Osteoblast (primary cell): ENCODE results near the gene NCK2. TPM values are rescaled to one million over a fixed set of nuclear protein-coding genes. Genes with fewer than 3 reads are reported as not detected.

Source experiments
- DNase-seq: peaks from one replicate; pipeline ENCODE4 v3.0.0; 2011; ENCODE audit warnings: low spot score, mixed read lengths; ENCODE audit not compliant: insufficient read length; ENCODE audit errors: missing footprints
- H2AFZ ChIP-seq: 2 replicates; pipeline ENCODE4 v1.6.0; 2011; ENCODE audit warnings: mild to moderate bottlenecking, low read length
- H3K27ac ChIP-seq: 2 replicates; pipeline ENCODE4 v1.5.1; 2011; ENCODE audit warnings: mild to moderate bottlenecking, low read depth, low read length, moderate library complexity
- H3K27me3 ChIP-seq: 2 replicates; pipeline ENCODE4 v1.6.0; 2012; ENCODE audit warnings: mild to moderate bottlenecking, control low read depth, inconsistent platforms, low read length, moderate library complexity; ENCODE audit not compliant: insufficient read depth
- H3K36me3 ChIP-seq: 2 replicates; pipeline ENCODE4 v1.5.1; 2011; ENCODE audit warnings: mild to moderate bottlenecking, low read length, control low read depth, moderate library complexity; ENCODE audit not compliant: insufficient read depth
- H3K4me1 ChIP-seq: 2 replicates; pipeline ENCODE4 v1.5.1; 2011; ENCODE audit warnings: mild to moderate bottlenecking, low read length, control low read depth, moderate library complexity; ENCODE audit not compliant: insufficient read depth
- H3K4me2 ChIP-seq: 2 replicates; pipeline ENCODE4 v1.6.0; 2011; ENCODE audit warnings: mild to moderate bottlenecking, low read length; ENCODE audit not compliant: insufficient read depth
- H3K4me3 ChIP-seq: fragments of 200-600 bp; sonication (generic); 3 replicates; pipeline ENCODE4 v1.5.1; 2012; ENCODE audit warnings: mild to moderate bottlenecking, low read length, inconsistent platforms; ENCODE audit not compliant: insufficient read depth
- H3K79me2 ChIP-seq: 2 replicates; pipeline ENCODE4 v1.6.0; 2012; ENCODE audit warnings: mild to moderate bottlenecking, low read length, control low read depth, inconsistent platforms; ENCODE audit not compliant: insufficient read depth
- H3K9me3 ChIP-seq: 2 replicates; pipeline ENCODE4 v1.5.1; 2011; ENCODE audit warnings: low read depth, low read length, control low read depth
- H4K20me1 ChIP-seq: 2 replicates; pipeline ENCODE4 v1.6.0; 2012; ENCODE audit warnings: mild to moderate bottlenecking, low read length, control low read depth; ENCODE audit not compliant: insufficient read depth
- total RNA-seq: library from RNA; depleted of rRNA; stranded (reverse); fragments of >200 nt; gene quantifications from 2 replicates; pipeline ENCODE4 v1.2.3, GENCODE V29; 2012
- TF ChIP-seq, protein P1 (sequence below): IDR thresholded peaks from 2 replicates; pipeline ENCODE4 v1.5.1; 2011; ENCODE audit warnings: mild to moderate bottlenecking, low read depth, low read length, moderate library complexity; ENCODE audit errors: extremely low read depth

NCK2 gene
- total RNA-seq, 1 donor, result 28.6 TPM

DNA sequence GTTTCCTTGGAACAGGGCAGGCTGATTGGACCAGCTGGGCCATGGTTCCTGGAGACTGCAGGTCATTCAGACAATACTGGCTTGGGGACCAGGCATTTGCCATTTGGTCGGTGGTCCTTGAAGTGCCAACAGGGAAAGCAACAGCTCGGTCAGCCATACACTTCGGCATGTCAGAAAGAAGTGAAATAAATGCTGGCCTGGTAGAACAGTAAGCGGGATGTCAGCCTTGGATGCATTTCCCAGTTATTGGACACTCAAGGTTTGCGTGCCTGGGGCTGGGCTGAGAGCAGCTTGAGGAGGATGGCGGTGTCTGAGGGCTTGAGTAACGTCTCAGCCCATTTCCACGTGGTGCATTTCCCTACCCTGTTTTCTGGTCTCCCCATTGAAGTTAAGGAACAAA, 75.4 kb downstream of the NCK2 start:
- Histone ChIP-seq H3K4me3 (no peak overlapping the region), H3K4me2 (no peak overlapping the region), H3K79me2 (peaks cover 15% of the 10 kb centered on the region)

DNA sequence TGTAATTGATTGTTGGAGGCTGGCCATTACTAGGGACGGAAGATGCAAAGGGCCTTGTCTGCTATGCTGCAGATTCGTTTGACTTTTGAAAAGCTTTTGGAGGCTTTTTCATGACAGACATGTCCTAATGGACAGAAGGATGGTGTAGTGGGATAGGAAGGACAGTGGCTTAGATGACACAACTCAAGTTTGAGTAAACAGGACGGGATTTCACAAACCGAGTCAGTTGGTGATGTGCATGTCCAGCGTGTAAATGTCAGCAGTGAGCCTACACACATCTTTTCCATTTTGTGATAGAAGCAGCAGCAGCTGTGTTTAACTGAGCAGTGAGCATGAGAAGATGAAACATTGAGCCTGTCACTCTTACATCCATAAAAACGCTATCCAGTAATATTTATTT, 76.0 kb downstream of the NCK2 start:
- Histone ChIP-seq H3K4me1 (no peaks in the 10 kb centered on the region), H3K27me3 (no peaks in the 10 kb centered on the region), H3K9me3 (no peaks in the 10 kb centered on the region), H3K4me2 (no peak overlapping the region), H3K27ac (no peak overlapping the region), H3K4me3 (no peak overlapping the region), H3K79me2 (peaks cover 10% of the 10 kb centered on the region), H2AFZ (no peak overlapping the region), H4K20me1 (peaks cover 12% of the 10 kb centered on the region), H3K36me3 (peaks cover 5% of the 10 kb centered on the region)
- TF ChIP-seq, protein P1, sequence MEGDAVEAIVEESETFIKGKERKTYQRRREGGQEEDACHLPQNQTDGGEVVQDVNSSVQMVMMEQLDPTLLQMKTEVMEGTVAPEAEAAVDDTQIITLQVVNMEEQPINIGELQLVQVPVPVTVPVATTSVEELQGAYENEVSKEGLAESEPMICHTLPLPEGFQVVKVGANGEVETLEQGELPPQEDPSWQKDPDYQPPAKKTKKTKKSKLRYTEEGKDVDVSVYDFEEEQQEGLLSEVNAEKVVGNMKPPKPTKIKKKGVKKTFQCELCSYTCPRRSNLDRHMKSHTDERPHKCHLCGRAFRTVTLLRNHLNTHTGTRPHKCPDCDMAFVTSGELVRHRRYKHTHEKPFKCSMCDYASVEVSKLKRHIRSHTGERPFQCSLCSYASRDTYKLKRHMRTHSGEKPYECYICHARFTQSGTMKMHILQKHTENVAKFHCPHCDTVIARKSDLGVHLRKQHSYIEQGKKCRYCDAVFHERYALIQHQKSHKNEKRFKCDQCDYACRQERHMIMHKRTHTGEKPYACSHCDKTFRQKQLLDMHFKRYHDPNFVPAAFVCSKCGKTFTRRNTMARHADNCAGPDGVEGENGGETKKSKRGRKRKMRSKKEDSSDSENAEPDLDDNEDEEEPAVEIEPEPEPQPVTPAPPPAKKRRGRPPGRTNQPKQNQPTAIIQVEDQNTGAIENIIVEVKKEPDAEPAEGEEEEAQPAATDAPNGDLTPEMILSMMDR, result no peak
- no peak for DNase-seq

More for the DNA sequence above, 75.4 kb downstream of the NCK2 start:
- no peak for DNase-seq
- H3K4me1 ChIP-seq, result no peaks in the 10 kb centered on the region
- no peaks in the 10 kb centered on the region for H3K27me3 ChIP-seq
- TF ChIP-seq, protein P1, result no peak
- H3K9me3 ChIP-seq, result no peaks in the 10 kb centered on the region
- no peak overlapping the region for H2AFZ ChIP-seq
- peaks cover 15% of the 10 kb centered on the region for H4K20me1 ChIP-seq
- no peak overlapping the region for H3K27ac ChIP-seq
- peaks cover 5% of the 10 kb centered on the region for H3K36me3 ChIP-seq

DNA sequence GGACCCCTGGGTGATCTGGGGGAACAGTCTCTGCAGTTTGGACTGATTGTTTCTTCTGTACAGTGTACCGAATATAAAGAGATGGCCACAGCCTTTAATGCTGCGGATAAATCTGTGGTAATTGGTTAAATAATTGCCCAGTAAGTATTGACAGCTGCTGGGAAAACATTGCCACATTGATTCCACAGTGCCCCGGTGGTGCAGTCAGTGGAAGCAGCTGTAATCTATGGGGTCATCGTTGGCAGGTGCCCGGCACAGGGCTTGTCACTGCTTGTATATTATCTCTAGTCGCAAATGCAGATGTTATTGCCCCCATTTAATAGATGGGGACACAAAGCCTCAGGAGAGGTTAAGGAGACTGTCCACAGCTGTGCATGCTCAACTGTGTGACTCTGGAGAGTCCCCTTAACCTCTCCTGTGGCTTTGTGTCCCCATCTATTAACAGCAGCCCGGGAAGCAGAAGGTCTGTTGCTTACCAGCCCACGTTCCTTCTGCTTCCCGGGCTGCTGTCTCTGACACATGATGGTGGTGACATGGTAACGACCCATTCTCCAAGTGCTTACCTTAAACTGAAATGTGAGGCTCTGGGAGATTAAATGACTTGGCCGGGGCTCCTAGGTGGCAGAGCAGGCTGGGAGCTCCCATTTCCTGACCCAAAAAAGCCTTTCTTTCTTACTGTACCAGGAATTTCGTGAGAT, 76.9 kb downstream of the NCK2 start:
- no peak overlapping the region for H2AFZ ChIP-seq
- no peak for DNase-seq
- H3K4me3 ChIP-seq, result no peak overlapping the region
- no peaks in the 10 kb centered on the region for H3K4me1 ChIP-seq
- H3K27me3 ChIP-seq, result no peaks in the 10 kb centered on the region
- peaks cover 12% of the 10 kb centered on the region for H4K20me1 ChIP-seq
- no peaks in the 10 kb centered on the region for H3K9me3 ChIP-seq
- no peak overlapping the region for H3K4me2 ChIP-seq
- H3K36me3 ChIP-seq, result peaks cover 3% of the 10 kb centered on the region
- H3K27ac ChIP-seq, result no peak overlapping the region
- peaks cover 7% of the 10 kb centered on the region for H3K79me2 ChIP-seq
- TF ChIP-seq, protein P1, result no peak

DNA sequence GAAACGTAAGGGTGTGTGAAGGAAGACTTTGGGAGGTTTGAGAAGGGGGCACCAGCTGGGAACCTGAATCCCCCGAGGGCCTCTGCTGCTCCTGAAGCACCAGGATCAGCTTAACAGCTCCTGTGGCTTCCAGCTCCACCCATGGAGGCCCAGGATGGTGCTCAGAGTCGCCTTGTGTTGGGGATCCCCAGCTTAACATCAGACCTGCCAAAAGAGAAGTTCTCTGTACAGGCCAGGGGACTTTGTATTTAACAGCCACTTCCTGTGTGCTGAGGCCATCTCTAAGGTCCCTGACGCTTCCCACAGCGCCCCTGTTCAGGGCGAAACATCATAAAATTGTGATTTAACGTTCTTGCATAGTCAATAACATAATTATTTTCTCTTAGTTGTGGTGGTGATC, 77.5 kb downstream of the NCK2 start:
- H3K36me3 ChIP-seq, result no peaks in the 10 kb centered on the region
- TF ChIP-seq, protein P1, result no peak
- peaks cover 7% of the 10 kb centered on the region for H3K79me2 ChIP-seq
- no peak overlapping the region for H2AFZ ChIP-seq
- no peaks in the 10 kb centered on the region for H3K9me3 ChIP-seq
- H3K27ac ChIP-seq, result no peak overlapping the region
- H3K4me1 ChIP-seq, result no peaks in the 10 kb centered on the region
- no peak overlapping the region for H3K4me2 ChIP-seq
- no peaks in the 10 kb centered on the region for H3K27me3 ChIP-seq
- H3K4me3 ChIP-seq, result no peak overlapping the region
- H4K20me1 ChIP-seq, result peaks cover 12% of the 10 kb centered on the region
- DNase-seq, result no peak
